ENCODE data around the gene CANT1. TPM values are rescaled to one million over a fixed set of nuclear protein-coding genes. Genes with fewer than 3 reads are reported as not detected.

CANT1 gene
- total RNA-seq, 2 donors from 2014 or later: 57.5 to 61.8 TPM

DNA sequence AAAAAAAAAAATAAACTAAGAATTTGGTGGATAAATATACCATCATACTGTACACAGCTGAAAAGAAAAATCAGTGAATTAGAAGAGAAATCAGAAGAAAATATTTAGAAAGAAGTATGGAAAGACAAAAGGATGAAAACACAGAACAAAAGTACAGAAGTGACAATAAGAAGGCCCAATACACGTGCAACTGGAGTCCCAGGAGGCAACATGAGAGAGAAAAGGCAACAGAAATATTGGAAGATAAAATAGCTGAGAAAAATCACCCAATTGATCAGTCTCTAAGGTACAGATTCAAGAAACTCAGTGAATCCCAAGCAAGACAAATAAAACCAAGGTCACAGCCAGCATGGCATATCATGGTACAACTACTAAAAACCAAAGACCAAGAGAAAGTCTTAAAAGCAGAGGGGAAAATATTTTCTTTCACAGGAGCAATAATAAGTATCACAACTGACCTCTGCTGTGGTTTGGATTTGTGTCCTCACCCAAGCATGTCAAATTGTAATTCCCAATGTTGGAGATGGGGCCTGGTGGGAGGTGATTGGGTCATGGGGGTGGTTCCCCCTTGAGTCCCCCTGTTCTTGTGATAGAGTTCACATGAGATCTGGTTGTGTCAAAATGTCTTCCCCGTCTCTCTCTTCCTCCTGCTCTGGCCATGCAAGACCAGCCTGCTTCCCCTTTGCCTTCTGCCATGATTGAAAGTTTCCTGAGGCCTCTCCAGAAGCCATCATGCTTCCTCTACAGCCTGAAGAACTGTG is 44.8 kb upstream of the CANT1 start:
- no peak for DNase-seq
- no peak overlapping the region for H3K4me3 ChIP-seq (ENCODE audit: low read length)
- no peak overlapping the region for H3K27ac Mint-ChIP-seq
- H3K27me3 ChIP-seq (ENCODE audit: control insufficient read depth, insufficient read depth, low read length, poor library complexity, severe bottlenecking): no peaks in the 10 kb centered on the region
- H3K36me3 ChIP-seq (ENCODE audit: control insufficient read depth, insufficient read depth, low read length): no peaks in the 10 kb centered on the region
- H3K9me3 Mint-ChIP-seq: peaks cover 38% of the 10 kb centered on the region
- peaks cover 7% of the 10 kb centered on the region for H3K36me3 Mint-ChIP-seq (ENCODE audit: low read depth)
- peaks cover 5% of the 10 kb centered on the region for H3K9me3 ChIP-seq (ENCODE audit: control insufficient read depth, low read length)
- H3K4me1 ChIP-seq (ENCODE audit: control insufficient read depth, insufficient read depth, low read length): no peaks in the 10 kb centered on the region
- 76 to 78% methylated on average over 2 of the region's 2 CpGs for WGBS, 2 experiments (ENCODE audit: insufficient coverage in 1 of 2, insufficient read length in 1 of 2)
- TF ChIP-seq, protein P1, sequence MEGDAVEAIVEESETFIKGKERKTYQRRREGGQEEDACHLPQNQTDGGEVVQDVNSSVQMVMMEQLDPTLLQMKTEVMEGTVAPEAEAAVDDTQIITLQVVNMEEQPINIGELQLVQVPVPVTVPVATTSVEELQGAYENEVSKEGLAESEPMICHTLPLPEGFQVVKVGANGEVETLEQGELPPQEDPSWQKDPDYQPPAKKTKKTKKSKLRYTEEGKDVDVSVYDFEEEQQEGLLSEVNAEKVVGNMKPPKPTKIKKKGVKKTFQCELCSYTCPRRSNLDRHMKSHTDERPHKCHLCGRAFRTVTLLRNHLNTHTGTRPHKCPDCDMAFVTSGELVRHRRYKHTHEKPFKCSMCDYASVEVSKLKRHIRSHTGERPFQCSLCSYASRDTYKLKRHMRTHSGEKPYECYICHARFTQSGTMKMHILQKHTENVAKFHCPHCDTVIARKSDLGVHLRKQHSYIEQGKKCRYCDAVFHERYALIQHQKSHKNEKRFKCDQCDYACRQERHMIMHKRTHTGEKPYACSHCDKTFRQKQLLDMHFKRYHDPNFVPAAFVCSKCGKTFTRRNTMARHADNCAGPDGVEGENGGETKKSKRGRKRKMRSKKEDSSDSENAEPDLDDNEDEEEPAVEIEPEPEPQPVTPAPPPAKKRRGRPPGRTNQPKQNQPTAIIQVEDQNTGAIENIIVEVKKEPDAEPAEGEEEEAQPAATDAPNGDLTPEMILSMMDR (conservative IDR thresholded peaks at IDR 0.05): no peak
- H3K4me1 Mint-ChIP-seq: no peaks in the 10 kb centered on the region
- H3K4me3 Mint-ChIP-seq: no peak overlapping the region
- H3K9ac ChIP-seq (ENCODE audit: extremely low read depth, low read length, poor library complexity, severe bottlenecking): no peak overlapping the region
- peaks cover 23% of the 10 kb centered on the region for H3K27me3 Mint-ChIP-seq (ENCODE audit: insufficient read depth)
- H3K27ac ChIP-seq (ENCODE audit: low read depth, low read length): no peak overlapping the region

DNA sequence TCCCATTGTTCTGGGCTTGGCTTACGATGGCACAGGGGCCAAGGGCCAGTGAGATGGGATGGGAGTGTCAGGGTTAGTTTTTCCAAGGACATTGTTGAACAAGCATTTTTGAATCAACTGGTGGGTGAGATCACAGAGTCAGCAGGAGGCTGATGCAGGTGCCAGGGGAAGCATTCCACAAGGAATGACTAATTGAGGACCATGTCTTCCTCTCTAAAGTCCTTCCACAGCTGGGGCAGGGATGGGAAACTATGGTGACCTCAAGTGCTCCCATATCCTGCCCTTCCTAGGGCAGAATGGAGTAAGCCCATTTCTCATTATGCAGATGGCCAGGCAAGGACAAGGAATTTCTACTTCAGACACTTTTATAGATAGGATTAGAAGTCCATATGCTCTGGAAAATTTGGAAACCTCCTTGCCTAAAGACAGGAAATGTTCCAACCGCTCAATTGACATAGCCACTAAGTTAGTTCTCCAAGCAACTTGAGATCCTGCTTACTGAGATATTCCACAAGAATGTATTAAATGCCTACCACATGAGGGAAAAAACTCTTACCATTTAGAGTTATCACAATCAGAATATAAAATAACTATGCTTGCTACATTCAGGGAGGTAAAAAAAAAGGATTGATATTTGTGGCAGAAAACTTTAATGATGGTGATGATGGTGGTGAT is 43.8 kb upstream of the CANT1 start:
- 94 to 100% methylated on average over 1 to 2 of the region's 2 CpGs for WGBS, 2 experiments (ENCODE audit: insufficient coverage in 1 of 2, insufficient read length in 1 of 2)
- no peak overlapping the region for H3K4me3 Mint-ChIP-seq
- H3K4me3 ChIP-seq (ENCODE audit: low read length): no peak overlapping the region

DNA sequence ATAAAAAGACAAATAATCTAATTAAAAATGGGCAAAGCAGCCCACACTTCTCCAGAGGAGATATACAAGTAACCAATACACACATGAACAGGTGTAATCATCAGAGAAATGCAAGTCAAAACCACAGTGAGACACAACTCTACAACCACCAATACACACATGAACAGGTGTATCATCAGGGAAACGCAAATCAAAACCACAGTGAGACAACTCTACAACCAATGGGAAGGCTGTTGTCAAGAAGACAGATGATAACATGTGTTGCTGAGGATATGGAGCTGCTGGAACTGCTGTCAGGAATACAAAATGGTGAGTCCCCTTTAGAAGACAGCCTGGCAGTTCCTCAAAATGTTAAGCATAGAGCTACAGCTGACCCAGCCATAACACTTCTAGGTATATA is 42.6 kb upstream of the CANT1 start:
- Histone ChIP-seq H3K4me1 (ENCODE audit: control insufficient read depth, insufficient read depth, low read length) (no peaks in the 10 kb centered on the region), H3K36me3 (ENCODE audit: control insufficient read depth, insufficient read depth, low read length) (no peaks in the 10 kb centered on the region), H3K9ac (ENCODE audit: extremely low read depth, low read length, poor library complexity, severe bottlenecking) (no peak overlapping the region), H3K27me3 (ENCODE audit: control insufficient read depth, insufficient read depth, low read length, poor library complexity, severe bottlenecking) (no peaks in the 10 kb centered on the region), H3K9me3 (ENCODE audit: control insufficient read depth, low read length) (peaks cover 5% of the 10 kb centered on the region), H3K4me3 (ENCODE audit: low read length) (no peak overlapping the region), H3K27ac (ENCODE audit: low read depth, low read length) (no peak overlapping the region)
- H3K4me3 Mint-ChIP-seq: no peak overlapping the region
- H3K36me3 Mint-ChIP-seq (ENCODE audit: low read depth): peaks cover 7% of the 10 kb centered on the region
- H3K27ac Mint-ChIP-seq: no peak overlapping the region
- TF ChIP-seq, protein P1 (conservative IDR thresholded peaks at IDR 0.05): no peak
- H3K27me3 Mint-ChIP-seq (ENCODE audit: insufficient read depth): peaks cover 23% of the 10 kb centered on the region
- no CpG with 5 or more reads among the region's 1 CpG for WGBS, 2 experiments (ENCODE audit: insufficient coverage in 1 of 2, insufficient read length in 1 of 2)
- H3K4me1 Mint-ChIP-seq: no peaks in the 10 kb centered on the region
- DNase-seq: no peak
- H3K9me3 Mint-ChIP-seq: peaks cover 31% of the 10 kb centered on the region

More for the DNA sequence above, 43.8 kb upstream of the CANT1 start:
- Mint-ChIP-seq H3K4me1 (no peaks in the 10 kb centered on the region), H3K27me3 (ENCODE audit: insufficient read depth) (peaks cover 23% of the 10 kb centered on the region), H3K27ac (no peak overlapping the region), H3K9me3 (peaks cover 38% of the 10 kb centered on the region), H3K36me3 (ENCODE audit: low read depth) (peaks cover 7% of the 10 kb centered on the region)
- H3K27ac ChIP-seq (ENCODE audit: low read depth, low read length): no peak overlapping the region
- TF ChIP-seq, protein P1 (conservative IDR thresholded peaks at IDR 0.05): no peak
- no peak for DNase-seq
- H3K9ac ChIP-seq (ENCODE audit: extremely low read depth, low read length, poor library complexity, severe bottlenecking): no peak overlapping the region
- H3K9me3 ChIP-seq (ENCODE audit: control insufficient read depth, low read length): peaks cover 5% of the 10 kb centered on the region
- no peaks in the 10 kb centered on the region for H3K4me1 ChIP-seq (ENCODE audit: control insufficient read depth, insufficient read depth, low read length)
- H3K36me3 ChIP-seq (ENCODE audit: control insufficient read depth, insufficient read depth, low read length): no peaks in the 10 kb centered on the region
- no peaks in the 10 kb centered on the region for H3K27me3 ChIP-seq (ENCODE audit: control insufficient read depth, insufficient read depth, low read length, poor library complexity, severe bottlenecking)

Data from endodermal cell (in vitro differentiated cells).